GM12801 (cell line): Measurements from ENCODE around the gene PRR5L.

Experiments used
- CTCF ChIP-seq: IDR thresholded peaks from one replicate; pipeline ENCODE4 v1.5.1; 2011; ENCODE audit warnings: control low read depth; ENCODE audit not compliant: insufficient read length; ENCODE audit errors: extremely low read depth

The PRR5L gene

GRCh38 chr11:36394056-36394455 is 98.0 kb downstream of the PRR5L start:
- TF ChIP-seq CTCF = no peak

- no peak for TF ChIP-seq CTCF
These were observed 98.8 kb downstream of the PRR5L start for GRCh38 chr11:36394926-36395325.

- TF ChIP-seq CTCF = no peak
These were observed 100.1 kb downstream of the PRR5L start for GRCh38 chr11:36395978-36396736.

GRCh38 chr11:36398231-36398953 is 102.3 kb downstream of the PRR5L start:
- TF ChIP-seq CTCF = no peak

GRCh38 chr11:36399236-36399635 is 103.1 kb downstream of the PRR5L start:
- TF ChIP-seq CTCF = no peak

- no peak for TF ChIP-seq CTCF
These were observed 103.7 kb downstream of the PRR5L start for GRCh38 chr11:36399745-36400144.

GRCh38 chr11:36400766-36401455 is 104.8 kb downstream of the PRR5L start:
- no peak for TF ChIP-seq CTCF
